GM23338 (cell line): ENCODE data around the gene FRG2. TPM values are rescaled to one million over a fixed set of nuclear protein-coding genes. Genes with fewer than 3 reads are reported as not detected.
"Not testable (repeated sequence)": the region's sequence is repeated elsewhere in the genome, so short reads cannot be mapped to it uniquely, and the experiment has no call there.

ENCODE experiments used
- ATAC-seq: fragments of 200-7000 bp; cut with Tn5 transposase; 3 replicates; pipeline ENCODE4 v1.9.1; 2020
- DNase-seq: peaks from one replicate; pipeline ENCODE4 v3.0.0-alpha.2; 2015; ENCODE audit warnings: low spot score
- H2AFZ ChIP-seq: fragments of 200-600 bp; sonication (generic); 2 replicates; pipeline ENCODE4 v1.8.0; 2016; ENCODE audit warnings: antibody characterized with exemption, mild to moderate bottlenecking, moderate library complexity
- H3F3A ChIP-seq: fragments of 200-600 bp; sonication (generic); replicated peaks from 2 replicates; pipeline ENCODE4 v1.8.0; 2017; ENCODE audit warnings: antibody characterized with exemption, mixed run types, low read depth
- H3K27ac ChIP-seq: fragments of 200-600 bp; sonication (generic); 2 replicates; pipeline ENCODE4 v1.6.1; 2016; ENCODE audit warnings: low read depth
- H3K27me3 ChIP-seq: fragments of 200-600 bp; sonication (generic); 2 replicates; pipeline ENCODE4 v1.8.0; 2016; ENCODE audit warnings: mild to moderate bottlenecking, mixed run types, moderate library complexity; ENCODE audit not compliant: insufficient read depth
- H3K36me3 ChIP-seq: fragments of 200-600 bp; sonication (generic); 2 replicates; pipeline ENCODE4 v1.8.0; 2016; ENCODE audit warnings: mild to moderate bottlenecking; ENCODE audit not compliant: insufficient read depth
- H3K4me1 ChIP-seq: fragments of 200-600 bp; sonication (generic); 2 replicates; pipeline ENCODE4 v1.8.0; 2016; ENCODE audit warnings: mild to moderate bottlenecking, moderate library complexity; ENCODE audit not compliant: insufficient read depth
- H3K4me2 ChIP-seq: fragments of 200-600 bp; sonication (generic); 2 replicates; pipeline ENCODE4 v1.7.1; 2017; ENCODE audit warnings: mixed run types
- H3K4me3 ChIP-seq: fragments of 200-600 bp; sonication (generic); 2 replicates; pipeline ENCODE4 v1.6.1; 2016; ENCODE audit warnings: mixed run types
- H3K79me2 ChIP-seq: fragments of 200-600 bp; sonication (generic); replicated peaks from 2 replicates; pipeline ENCODE4 v1.8.0; 2017; ENCODE audit warnings: mild to moderate bottlenecking; ENCODE audit not compliant: insufficient read depth
- H3K9me2 ChIP-seq: fragments of 200-600 bp; sonication (generic); 2 replicates; pipeline ENCODE4 v1.8.0; 2017; ENCODE audit not compliant: insufficient read depth
- H4K20me1 ChIP-seq: fragments of 200-600 bp; sonication (generic); replicated peaks from 2 replicates; pipeline ENCODE4 v1.8.0; 2017; ENCODE audit warnings: mild to moderate bottlenecking; ENCODE audit not compliant: insufficient read depth
- H3K27ac Mint-ChIP-seq: 2 replicates; pipeline ENCODE4 v1.8.0; 2020; ENCODE audit warnings: inconsistent platforms, mild to moderate bottlenecking, moderate library complexity, mixed read lengths
- H3K27me3 Mint-ChIP-seq: 3 replicates; pipeline ENCODE4 v1.8.0; 2022; ENCODE audit warnings: low read depth, mild to moderate bottlenecking, moderate library complexity, mixed read lengths, inconsistent platforms; ENCODE audit not compliant: insufficient read depth, poor library complexity
- H3K36me3 Mint-ChIP-seq: 3 replicates; pipeline ENCODE4 v1.8.0; 2021; ENCODE audit warnings: low read depth, mild to moderate bottlenecking, inconsistent platforms, moderate library complexity, mixed read lengths
- H3K4me1 Mint-ChIP-seq: 3 replicates; pipeline ENCODE4 v1.8.0; 2020; ENCODE audit warnings: mild to moderate bottlenecking, inconsistent platforms, mixed read lengths
- H3K4me3 Mint-ChIP-seq: 3 replicates; pipeline ENCODE4 v1.8.0; 2021; ENCODE audit warnings: moderate library complexity, mild to moderate bottlenecking, inconsistent platforms, mixed read lengths
- H3K9me3 Mint-ChIP-seq: 3 replicates; pipeline ENCODE4 v1.8.0; 2020; ENCODE audit warnings: moderate library complexity, mild to moderate bottlenecking, inconsistent platforms, mixed read lengths
- CREB1 ChIP-seq: fragments of 250-450 bp; sonication (Bioruptor Pico); IDR thresholded peaks from 2 replicates; pipeline ENCODE4 v1.5.0; 2020; ENCODE audit warnings: low read depth, mild to moderate bottlenecking, moderate library complexity
- EZH2phosphoT487 ChIP-seq: fragments of 200-600 bp; sonication (generic); IDR thresholded peaks from one replicate; pipeline ENCODE4 v1.8.1; 2018; ENCODE audit warnings: antibody characterized with exemption; ENCODE audit not compliant: unreplicated experiment
- JUNB ChIP-seq: IDR thresholded peaks from one replicate; pipeline ENCODE4 v1.6.1; 2016; ENCODE audit warnings: antibody characterized with exemption; ENCODE audit not compliant: unreplicated experiment
- STAT1 ChIP-seq: IDR thresholded peaks from one replicate; pipeline ENCODE4 v1.6.1; 2016; ENCODE audit warnings: antibody characterized with exemption; ENCODE audit not compliant: unreplicated experiment
- ZNF114 ChIP-seq: fragments of 250-450 bp; sonication (Bioruptor Pico); IDR thresholded peaks from 2 replicates; pipeline ENCODE4 v1.5.0; 2020; ENCODE audit warnings: mild to moderate bottlenecking, moderate library complexity
- ZNF331 ChIP-seq: fragments of 250-450 bp; sonication (Bioruptor Pico); IDR thresholded peaks from 2 replicates; pipeline ENCODE4 v1.5.0; 2020; ENCODE audit warnings: low read depth, mild to moderate bottlenecking, moderate library complexity
- polyA plus RNA-seq: library from polyadenylated mRNA; unstranded; fragments of >200 nt; fragmentation: Nextera tagmentation; extraction: Ambion mirVana; gene quantifications from 2 replicates; pipeline ENCODE4 v1.2.1, GENCODE V29; 2016
- total RNA-seq: library from RNA; depleted of rRNA; stranded (reverse); fragments of >200 nt; shearing (Covaris generic); gene quantifications from 2 replicates; pipeline ENCODE4 v1.2.3, GENCODE V29; 2014
- TF ChIP-seq, protein P1 (sequence below): IDR thresholded peaks from one replicate; pipeline ENCODE4 v1.6.1; 2018; ENCODE audit warnings: antibody characterized with exemption; ENCODE audit not compliant: unreplicated experiment
- TF ChIP-seq, protein P2 (sequence below), 2 experiments: fragments of 200-600 bp in 1 of 2; sonication (generic) in 1 of 2; conservative IDR thresholded peaks; 2 replicates each; pipeline versions ENCODE4 v1.5.1 to v1.6.1; 2016 to 2017; ENCODE audit warnings: antibody characterized with exemption in 2 of 2, low read depth in 2 of 2, mild to moderate bottlenecking in 2 of 2, moderate library complexity in 1 of 2
- TF ChIP-seq, protein P3 (sequence below): IDR thresholded peaks from 2 replicates; pipeline ENCODE4 v1.6.1; 2016; ENCODE audit warnings: antibody characterized with exemption

Gene FRG2
- total and polyA plus RNA-seq, 2 experiments from 2014 or later: not detected

DNA sequence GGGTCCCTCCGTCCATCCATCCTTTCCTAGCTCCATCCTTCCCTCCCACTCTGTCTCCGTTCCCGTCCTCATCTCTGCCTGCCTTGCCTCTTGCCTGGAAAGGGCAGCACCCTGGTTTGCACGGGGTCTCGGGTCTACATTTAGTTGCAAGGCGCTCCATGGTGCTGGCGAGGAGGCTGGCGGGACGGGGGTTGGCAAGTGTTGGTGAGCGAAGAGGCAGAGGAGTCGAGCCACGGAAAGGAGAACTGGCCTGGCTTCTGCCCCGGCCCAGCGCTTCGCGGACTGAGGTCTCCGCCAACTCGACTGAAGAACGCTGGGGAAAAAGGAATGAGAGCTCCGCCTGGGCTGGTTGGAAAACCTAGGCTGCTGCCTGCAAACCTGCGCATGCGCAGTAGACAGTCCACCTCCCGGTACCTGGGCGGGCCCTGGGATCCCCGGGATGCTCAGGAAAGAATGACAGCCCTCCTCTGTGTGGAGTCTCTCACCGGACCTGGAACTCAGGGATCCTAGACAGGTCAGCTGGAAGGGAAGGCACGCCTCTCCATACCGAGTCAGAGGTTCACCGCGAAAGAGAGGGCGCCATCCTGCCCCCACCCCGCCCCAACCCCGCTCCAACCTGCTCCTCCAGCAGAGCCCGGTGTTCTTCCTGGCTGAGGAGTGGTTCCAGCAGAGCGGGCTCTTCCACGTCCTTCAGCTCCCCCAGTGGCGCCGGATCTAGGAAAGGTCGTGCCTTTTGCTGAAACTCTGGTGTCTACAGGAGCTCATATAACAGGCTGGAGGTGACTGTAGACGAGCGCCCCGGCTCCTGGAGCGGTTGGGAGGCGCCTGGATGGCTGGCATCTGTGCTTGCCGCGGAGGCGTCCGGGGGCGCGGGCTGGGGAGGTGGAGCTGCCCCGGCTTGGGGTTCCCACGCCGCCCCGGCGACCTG lies 6.0 kb downstream of the FRG2 start (continued):
- TF ChIP-seq, protein P1, sequence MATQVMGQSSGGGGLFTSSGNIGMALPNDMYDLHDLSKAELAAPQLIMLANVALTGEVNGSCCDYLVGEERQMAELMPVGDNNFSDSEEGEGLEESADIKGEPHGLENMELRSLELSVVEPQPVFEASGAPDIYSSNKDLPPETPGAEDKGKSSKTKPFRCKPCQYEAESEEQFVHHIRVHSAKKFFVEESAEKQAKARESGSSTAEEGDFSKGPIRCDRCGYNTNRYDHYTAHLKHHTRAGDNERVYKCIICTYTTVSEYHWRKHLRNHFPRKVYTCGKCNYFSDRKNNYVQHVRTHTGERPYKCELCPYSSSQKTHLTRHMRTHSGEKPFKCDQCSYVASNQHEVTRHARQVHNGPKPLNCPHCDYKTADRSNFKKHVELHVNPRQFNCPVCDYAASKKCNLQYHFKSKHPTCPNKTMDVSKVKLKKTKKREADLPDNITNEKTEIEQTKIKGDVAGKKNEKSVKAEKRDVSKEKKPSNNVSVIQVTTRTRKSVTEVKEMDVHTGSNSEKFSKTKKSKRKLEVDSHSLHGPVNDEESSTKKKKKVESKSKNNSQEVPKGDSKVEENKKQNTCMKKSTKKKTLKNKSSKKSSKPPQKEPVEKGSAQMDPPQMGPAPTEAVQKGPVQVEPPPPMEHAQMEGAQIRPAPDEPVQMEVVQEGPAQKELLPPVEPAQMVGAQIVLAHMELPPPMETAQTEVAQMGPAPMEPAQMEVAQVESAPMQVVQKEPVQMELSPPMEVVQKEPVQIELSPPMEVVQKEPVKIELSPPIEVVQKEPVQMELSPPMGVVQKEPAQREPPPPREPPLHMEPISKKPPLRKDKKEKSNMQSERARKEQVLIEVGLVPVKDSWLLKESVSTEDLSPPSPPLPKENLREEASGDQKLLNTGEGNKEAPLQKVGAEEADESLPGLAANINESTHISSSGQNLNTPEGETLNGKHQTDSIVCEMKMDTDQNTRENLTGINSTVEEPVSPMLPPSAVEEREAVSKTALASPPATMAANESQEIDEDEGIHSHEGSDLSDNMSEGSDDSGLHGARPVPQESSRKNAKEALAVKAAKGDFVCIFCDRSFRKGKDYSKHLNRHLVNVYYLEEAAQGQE: no peak
- TF ChIP-seq CREB1 (CRISPR knock-in tag) (no peak), ZNF114 (CRISPR knock-in tag) (no peak), STAT1 (no peak), ZNF331 (CRISPR knock-in tag) (no peak), EZH2phosphoT487 (peak; percentile 64), JUNB (no peak)
- TF ChIP-seq, protein P2, sequence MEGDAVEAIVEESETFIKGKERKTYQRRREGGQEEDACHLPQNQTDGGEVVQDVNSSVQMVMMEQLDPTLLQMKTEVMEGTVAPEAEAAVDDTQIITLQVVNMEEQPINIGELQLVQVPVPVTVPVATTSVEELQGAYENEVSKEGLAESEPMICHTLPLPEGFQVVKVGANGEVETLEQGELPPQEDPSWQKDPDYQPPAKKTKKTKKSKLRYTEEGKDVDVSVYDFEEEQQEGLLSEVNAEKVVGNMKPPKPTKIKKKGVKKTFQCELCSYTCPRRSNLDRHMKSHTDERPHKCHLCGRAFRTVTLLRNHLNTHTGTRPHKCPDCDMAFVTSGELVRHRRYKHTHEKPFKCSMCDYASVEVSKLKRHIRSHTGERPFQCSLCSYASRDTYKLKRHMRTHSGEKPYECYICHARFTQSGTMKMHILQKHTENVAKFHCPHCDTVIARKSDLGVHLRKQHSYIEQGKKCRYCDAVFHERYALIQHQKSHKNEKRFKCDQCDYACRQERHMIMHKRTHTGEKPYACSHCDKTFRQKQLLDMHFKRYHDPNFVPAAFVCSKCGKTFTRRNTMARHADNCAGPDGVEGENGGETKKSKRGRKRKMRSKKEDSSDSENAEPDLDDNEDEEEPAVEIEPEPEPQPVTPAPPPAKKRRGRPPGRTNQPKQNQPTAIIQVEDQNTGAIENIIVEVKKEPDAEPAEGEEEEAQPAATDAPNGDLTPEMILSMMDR (conservative IDR thresholded peaks at IDR 0.05; ENCODE audit: low read depth in 2 of 2): no peak
- TF ChIP-seq, protein P3, sequence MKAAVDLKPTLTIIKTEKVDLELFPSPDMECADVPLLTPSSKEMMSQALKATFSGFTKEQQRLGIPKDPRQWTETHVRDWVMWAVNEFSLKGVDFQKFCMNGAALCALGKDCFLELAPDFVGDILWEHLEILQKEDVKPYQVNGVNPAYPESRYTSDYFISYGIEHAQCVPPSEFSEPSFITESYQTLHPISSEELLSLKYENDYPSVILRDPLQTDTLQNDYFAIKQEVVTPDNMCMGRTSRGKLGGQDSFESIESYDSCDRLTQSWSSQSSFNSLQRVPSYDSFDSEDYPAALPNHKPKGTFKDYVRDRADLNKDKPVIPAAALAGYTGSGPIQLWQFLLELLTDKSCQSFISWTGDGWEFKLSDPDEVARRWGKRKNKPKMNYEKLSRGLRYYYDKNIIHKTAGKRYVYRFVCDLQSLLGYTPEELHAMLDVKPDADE: no peak

DNA sequence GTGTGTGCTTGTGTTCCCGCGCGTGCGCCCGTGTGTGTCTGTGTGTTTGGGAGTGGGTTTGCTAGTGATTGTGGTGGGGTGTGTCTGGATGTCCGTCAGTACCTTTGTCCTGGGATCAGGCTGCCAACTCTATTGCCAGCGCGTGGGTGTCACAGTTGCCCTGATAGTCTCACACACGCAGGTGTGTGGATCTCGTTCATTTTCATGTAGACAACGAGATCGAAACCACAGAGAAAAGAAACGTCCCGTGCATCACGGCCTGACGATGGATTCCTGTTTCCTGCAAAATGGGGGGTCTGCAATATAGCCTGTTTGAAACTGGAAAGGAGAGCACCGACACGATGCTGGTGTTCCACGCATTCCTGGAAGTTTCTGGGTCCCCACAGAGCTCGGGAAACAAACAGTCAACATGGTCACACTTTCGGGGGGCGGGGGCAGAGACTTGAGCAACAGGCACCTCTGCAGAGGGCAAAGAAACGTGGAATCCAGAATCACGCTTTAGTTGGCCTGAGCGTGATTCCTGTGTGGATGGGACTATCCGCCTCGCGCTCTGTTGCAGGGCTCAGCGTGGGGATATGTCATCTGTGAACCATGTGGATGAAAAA lies 7.1 kb downstream of the FRG2 start:
- H3F3A ChIP-seq, DNase-seq, H3K36me3 ChIP-seq, H3K27ac ChIP-seq, H3K27ac Mint-ChIP-seq, ATAC-seq, H2AFZ ChIP-seq, H3K9me2 ChIP-seq, H3K4me1 ChIP-seq, H4K20me1 ChIP-seq, H3K79me2 ChIP-seq: not testable (repeated sequence)
- peak overlapping the region; percentile 87; the same call in 1 of the 2 replicates for H3K4me2 ChIP-seq
- peaks cover 40% of the 10 kb centered on the region for H3K4me1 Mint-ChIP-seq
- H3K27me3 ChIP-seq: peaks cover 83% of the 10 kb centered on the region
- H3K4me3 Mint-ChIP-seq: peak overlapping the region; percentile 75
- H3K36me3 Mint-ChIP-seq: peaks cover 12% of the 10 kb centered on the region; the same call in 2 of the 3 replicates
- peak overlapping the region; percentile 74 for H3K4me3 ChIP-seq
- peaks cover 72% of the 10 kb centered on the region for H3K27me3 Mint-ChIP-seq
- peaks cover 45% of the 10 kb centered on the region for H3K9me3 Mint-ChIP-seq
